Adipose tissue (tissue), 3 donors: ENCODE results near the gene LILRA6. TPM values are rescaled to one million over a fixed set of nuclear protein-coding genes. Genes with fewer than 3 reads are reported as not detected.
"Not testable (repeated sequence)": the region's sequence is repeated elsewhere in the genome, so short reads cannot be mapped to it uniquely, and the experiment has no call there.

Experiments
- H3K27ac ChIP-seq: one replicate; pipeline ENCODE4 v1.5.1; 2013; ENCODE audit warnings: low read depth, low read length
- WGBS, 3 donors: extraction: QIAGEN DNeasy Blood & Tissue Kit; methylation state at CpG; one replicate each; pipeline ENCODE4 v1.1.7; 2013; 5-methylcytosine and 5-hydroxymethylcytosine counted together
- polyA plus RNA-seq, 3 donors: library from polyadenylated mRNA; stranded (reverse); fragments of 200-250 nt; gene quantifications; one replicate each; pipeline ENCODE4 v1.2.3, GENCODE V29; 2013
- donor health status: healthy with polysubstance abuse.
- donor health status: Bipolar disorder and iron deficiency.
- donor health status: healthy.

Gene LILRA6
- polyA plus RNA-seq, 3 donors: 0.72 to 10.1 (median 3.4) TPM

- not testable (repeated sequence) for H3K27ac ChIP-seq
- 61 to 67% methylated on average over 3 to 4 of the region's 4 CpGs; no CpG with 5 or more reads in 1 of the 3 donors for WGBS, 3 donors
These were observed 356 bp downstream of the LILRA6 start for GRCh38 chr19:54242234-54242633.

GRCh38 chr19:54240372-54241336 is 1.9 kb downstream of the LILRA6 start:
- H3K27ac ChIP-seq: not testable (repeated sequence)
- WGBS, 3 donors: 54 to 65% (median 64%) methylated on average over 14 to 19 of the region's 22 CpGs

GRCh38 chr19:54239491-54240371 is 2.9 kb downstream of the LILRA6 start:
- not testable (repeated sequence) for H3K27ac ChIP-seq
- WGBS, 3 donors: 61 to 76% (median 69%) methylated on average over 13 to 14 of the region's 21 CpGs

GRCh38 chr19:54233941-54234340 is 8.6 kb downstream of the LILRA6 start:
- 5 to 71% (median 62%) methylated on average over 5 of the region's 5 CpGs for WGBS, 3 donors
- no peak overlapping the region for H3K27ac ChIP-seq

GRCh38 chr19:54231077-54231931 is 11.3 kb downstream of the LILRA6 start:
- H3K27ac ChIP-seq: no peak overlapping the region
- 16 to 24% (median 20%) methylated on average over 21 of the region's 21 CpGs for WGBS, 3 donors

- H3K27ac ChIP-seq: no peak overlapping the region
- 82 to 86% (median 85%) methylated on average over 7 of the region's 7 CpGs for WGBS, 3 donors
These were observed 12.6 kb downstream of the LILRA6 start for GRCh38 chr19:54230031-54230430.

- H3K27ac ChIP-seq: no peak overlapping the region
- WGBS, 3 donors: 83 to 92% (median 89%) methylated on average over 8 of the region's 8 CpGs
These were observed 13.4 kb downstream of the LILRA6 start for GRCh38 chr19:54229146-54229545.

- not testable (repeated sequence) for H3K27ac ChIP-seq
- WGBS, 3 donors: 51 to 82% (median 76%) methylated on average over 9 to 10 of the region's 10 CpGs
These were observed 18.0 kb downstream of the LILRA6 start for GRCh38 chr19:54224619-54225018.

- WGBS, 3 donors: 44 to 55% (median 47%) methylated on average over 4 to 5 of the region's 5 CpGs
- not testable (repeated sequence) for H3K27ac ChIP-seq
These were observed 18.7 kb downstream of the LILRA6 start for GRCh38 chr19:54223937-54224281.

GRCh38 chr19:54223277-54223936 is 19.2 kb downstream of the LILRA6 start:
- WGBS, 3 donors: 37 to 52% (median 51%) methylated on average over 13 to 14 of the region's 14 CpGs
- not testable (repeated sequence) for H3K27ac ChIP-seq

GRCh38 chr19:54222474-54223276 is 19.9 kb downstream of the LILRA6 start, which contains the start of gene LILRB3:
Gene LILRB3 (minus strand): TSS chr19:54223007. CDS start chr19:54222976, 31 bp downstream.
- 54 to 61% (median 54%) methylated on average over 6 to 16 of the region's 16 CpGs for WGBS, 3 donors
- H3K27ac ChIP-seq: not testable (repeated sequence)

- not testable (repeated sequence) for H3K27ac ChIP-seq
- 78 to 85% (median 79%) methylated on average over 6 to 7 of the region's 7 CpGs for WGBS, 3 donors
These were observed 20.6 kb downstream of the LILRA6 start for GRCh38 chr19:54221947-54222346.

- 60 to 80% (median 72%) methylated on average over 1 to 5 of the region's 5 CpGs for WGBS, 3 donors
These were observed 22.9 kb downstream of the LILRA6 start for GRCh38 chr19:54219702-54220101.

GRCh38 chr19:54218960-54219661 is 23.5 kb downstream of the LILRA6 start:
- 85 to 92% (median 91%) methylated on average over 26 to 27 of the region's 27 CpGs for WGBS, 3 donors
- no peak overlapping the region for H3K27ac ChIP-seq

More at GRCh38 chr19:54219702-54220101, 22.9 kb downstream of the LILRA6 start:
- not testable (repeated sequence) for H3K27ac ChIP-seq

- WGBS, 3 donors: 71 to 82% (median 75%) methylated on average over 5 to 8 of the region's 8 CpGs
These were observed 24.3 kb downstream of the LILRA6 start for GRCh38 chr19:54218259-54218658.

More at GRCh38 chr19:54218259-54218658, 24.3 kb downstream of the LILRA6 start:
- H3K27ac ChIP-seq: no peak overlapping the region
